ENCODE data around the gene YTHDC1.
"Not testable (repeated sequence)": the region's sequence is repeated elsewhere in the genome, so short reads cannot be mapped to it uniquely, and the experiment has no call there.

Gene YTHDC1
- long read RNA-seq, donor 1, full-length matches to known transcripts = 7 of 46 reads
- long read RNA-seq, donor 1, partial matches to known transcripts = 39 of 46 reads
- long read RNA-seq, donor 1, other reads (novel, unspliced or antisense) = 0 of 46 reads
- long read RNA-seq, donor 2, partial matches to known transcripts = 66 of 68 reads
- long read RNA-seq, donor 2, other reads (novel, unspliced or antisense) = 0 of 68 reads
- long read RNA-seq, donor 3, full-length matches to known transcripts = 3 of 58 reads
- long read RNA-seq, donor 3, partial matches to known transcripts = 55 of 58 reads
- long read RNA-seq, donor 3, other reads (novel, unspliced or antisense) = 0 of 58 reads
- long read RNA-seq, donor 4, full-length matches to known transcripts = 10 of 61 reads
- long read RNA-seq, donor 4, partial matches to known transcripts = 51 of 61 reads
- long read RNA-seq, donor 4, other reads (novel, unspliced or antisense) = 0 of 61 reads
- long read RNA-seq, donor 5, full-length matches to known transcripts = 11 of 34 reads
- long read RNA-seq, donor 5, partial matches to known transcripts = 23 of 34 reads
- long read RNA-seq, donor 5, other reads (novel, unspliced or antisense) = 0 of 34 reads
- long read RNA-seq, donor 6, partial matches to known transcripts = 43 of 44 reads
- long read RNA-seq, donor 6, other reads (novel, unspliced or antisense) = 0 of 44 reads
- long read RNA-seq, donor 7, full-length matches to known transcripts = 6 of 111 reads
- long read RNA-seq, donor 7, partial matches to known transcripts = 105 of 111 reads
- long read RNA-seq, donor 7, other reads (novel, unspliced or antisense) = 0 of 111 reads
- long read RNA-seq, donor 8, full-length matches to known transcripts = 7 of 34 reads
- long read RNA-seq, donor 8, partial matches to known transcripts = 27 of 34 reads
- long read RNA-seq, donor 8, other reads (novel, unspliced or antisense) = 0 of 34 reads

DNA sequence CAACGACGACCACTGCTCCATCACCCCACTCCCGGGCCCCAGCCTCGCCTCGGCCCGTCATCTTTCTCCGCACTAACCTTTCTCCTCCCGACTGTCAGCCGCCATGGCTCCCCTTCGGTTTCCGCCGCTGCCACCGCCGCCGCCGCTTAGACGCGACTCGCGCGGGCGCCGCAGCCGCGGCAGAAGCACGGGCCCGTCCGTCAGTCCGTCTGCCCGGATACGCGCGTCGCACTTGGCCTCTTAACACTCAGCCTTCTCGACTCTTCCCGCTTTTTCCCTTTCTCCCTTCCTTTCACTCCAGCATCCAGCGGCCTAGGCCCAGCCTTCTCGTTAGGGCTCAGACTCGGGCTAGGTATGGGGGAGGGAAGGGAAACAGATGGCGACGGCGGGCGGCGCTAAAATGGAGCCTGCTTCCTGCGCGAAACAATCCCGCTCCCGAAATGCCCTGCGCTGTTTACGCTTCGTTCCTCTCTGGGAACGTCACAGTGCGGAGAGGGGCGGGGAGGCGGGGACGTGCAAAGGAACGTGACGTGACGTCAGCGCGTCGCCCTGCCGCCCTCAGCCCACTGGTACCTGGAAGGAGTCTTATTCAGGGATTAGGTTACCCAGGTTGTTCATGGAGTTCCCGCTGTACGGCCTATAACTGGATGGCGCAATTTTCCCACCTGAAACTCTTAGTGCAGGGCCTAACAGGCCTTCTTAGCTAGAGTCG lies at the start of gene YTHDC1:
Gene YTHDC1, minus strand, starts transcription at position 442 of the 712 bp plus-strand sequence. Its CDS starts 337 bp downstream, at position 105.
- DNase-seq = peak; percentile 98

DNA sequence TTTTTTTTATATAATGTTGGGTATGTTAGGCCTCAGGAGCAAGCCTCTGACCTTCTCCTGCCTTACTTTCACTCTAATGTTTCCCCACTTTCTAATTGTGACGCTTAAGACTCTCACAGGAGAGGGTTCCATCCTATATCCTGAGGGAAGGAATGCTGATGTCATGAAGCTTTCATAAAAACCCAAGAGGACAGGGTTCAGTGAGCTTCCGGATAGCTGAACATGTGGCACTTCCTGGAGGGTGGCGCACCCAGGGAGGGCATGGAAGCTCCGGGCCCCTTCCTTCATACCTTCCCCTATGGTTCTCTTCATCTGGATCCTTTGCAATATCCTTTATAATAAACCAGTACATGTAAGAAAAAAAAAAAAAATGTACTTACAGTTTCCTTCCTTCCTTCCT lies 49.4 kb upstream of the YTHDC1 start:
- no peak for DNase-seq

DNA sequence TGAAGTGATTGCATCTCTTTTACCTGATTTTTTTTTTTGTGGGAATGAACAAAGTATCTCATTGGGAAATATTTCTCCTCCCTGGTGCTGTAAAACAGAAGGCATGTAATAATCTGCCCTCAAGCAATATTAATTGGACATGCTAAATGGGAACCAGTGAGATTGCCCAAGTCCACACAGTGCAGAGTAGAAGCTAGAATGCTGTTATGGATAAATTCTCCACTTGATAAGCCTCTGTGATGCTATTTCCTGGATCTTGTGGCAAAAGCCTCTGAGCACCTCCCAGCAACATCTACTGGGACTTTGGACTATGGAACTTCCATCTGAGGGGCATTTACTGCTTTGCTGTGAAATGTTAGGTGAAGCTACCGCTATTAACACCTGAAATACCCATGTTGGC lies 46.9 kb upstream of the YTHDC1 start:
- DNase-seq = no peak

DNA sequence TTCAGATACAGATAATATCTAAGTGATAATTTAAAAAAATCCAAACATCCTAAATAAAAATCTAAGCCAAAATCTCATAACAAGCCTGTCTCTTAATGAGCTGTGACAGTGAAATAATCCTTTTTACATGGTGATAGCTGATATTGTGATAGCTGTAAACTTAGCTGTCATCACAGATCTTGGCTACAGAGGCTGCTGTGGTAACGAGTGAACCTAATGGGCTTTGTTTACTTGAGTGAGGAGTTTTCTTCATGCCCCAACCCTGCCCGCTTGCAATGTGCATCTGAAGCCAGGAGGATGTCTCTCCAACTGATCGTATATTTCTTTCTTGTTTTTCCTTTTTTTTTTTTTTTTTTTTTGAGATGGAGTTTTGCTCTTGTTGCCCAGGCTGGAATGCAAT lies 41.5 kb upstream of the YTHDC1 start:
- no peak for DNase-seq

DNA sequence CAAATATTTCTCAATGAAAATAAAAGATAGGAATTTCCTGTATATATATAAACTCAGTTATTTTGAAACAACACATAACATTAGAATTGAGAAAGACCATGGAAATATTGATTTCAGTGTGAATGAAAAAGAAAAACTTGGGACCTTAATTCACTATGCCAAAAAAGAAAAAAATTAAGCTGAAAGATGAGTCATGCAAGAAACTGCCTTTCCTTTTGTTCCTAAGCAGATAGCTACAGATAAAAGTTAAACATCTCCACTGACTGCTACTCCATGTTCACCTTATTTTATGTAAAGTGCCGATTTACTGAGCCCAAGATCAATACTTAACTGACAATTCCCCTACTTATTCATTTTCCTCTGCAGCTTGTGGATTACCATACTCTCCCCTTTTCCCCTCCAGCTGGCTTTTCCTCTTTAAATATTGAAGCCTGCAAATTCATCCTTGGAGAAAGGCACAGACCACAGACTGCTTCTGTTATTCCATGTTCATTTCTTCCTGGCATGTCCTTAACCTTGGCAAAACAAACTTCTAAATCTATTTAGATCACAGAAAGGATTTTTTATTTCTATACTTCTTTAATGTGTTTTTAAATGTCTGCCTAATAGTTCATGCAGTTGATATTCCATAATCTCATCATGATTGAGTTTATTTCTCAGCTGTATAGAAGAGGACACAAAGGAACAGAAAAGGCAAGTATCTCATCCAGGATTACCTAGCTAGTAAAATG lies 40.5 kb upstream of the YTHDC1 start:
- no peak for DNase-seq

DNA sequence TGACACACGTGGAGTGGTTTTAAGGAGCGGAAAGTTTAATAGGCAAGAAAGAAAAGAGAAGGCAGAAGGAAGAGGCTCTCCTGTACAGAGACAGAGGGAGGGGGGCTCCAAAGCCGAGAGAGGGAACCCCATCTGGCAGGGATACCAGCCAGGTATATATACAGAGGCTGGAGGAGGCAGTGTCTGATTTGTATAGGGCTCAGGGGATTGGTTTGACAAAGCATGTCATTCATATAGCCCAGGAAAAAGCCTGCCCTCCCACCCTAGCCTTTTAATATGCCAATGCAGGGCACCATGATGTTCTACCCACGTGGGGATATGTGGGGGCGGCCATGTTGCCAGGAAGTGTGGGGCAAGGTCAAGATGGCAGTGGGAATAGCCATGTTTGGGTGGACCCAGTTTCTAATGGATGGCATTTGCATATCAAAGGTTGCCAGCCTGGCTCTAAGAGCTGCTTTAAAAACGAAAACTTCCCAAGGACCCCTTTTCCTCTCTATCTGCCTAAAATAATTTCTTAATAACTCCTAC lies 39.6 kb upstream of the YTHDC1 start:
- not testable (repeated sequence) for DNase-seq

DNA sequence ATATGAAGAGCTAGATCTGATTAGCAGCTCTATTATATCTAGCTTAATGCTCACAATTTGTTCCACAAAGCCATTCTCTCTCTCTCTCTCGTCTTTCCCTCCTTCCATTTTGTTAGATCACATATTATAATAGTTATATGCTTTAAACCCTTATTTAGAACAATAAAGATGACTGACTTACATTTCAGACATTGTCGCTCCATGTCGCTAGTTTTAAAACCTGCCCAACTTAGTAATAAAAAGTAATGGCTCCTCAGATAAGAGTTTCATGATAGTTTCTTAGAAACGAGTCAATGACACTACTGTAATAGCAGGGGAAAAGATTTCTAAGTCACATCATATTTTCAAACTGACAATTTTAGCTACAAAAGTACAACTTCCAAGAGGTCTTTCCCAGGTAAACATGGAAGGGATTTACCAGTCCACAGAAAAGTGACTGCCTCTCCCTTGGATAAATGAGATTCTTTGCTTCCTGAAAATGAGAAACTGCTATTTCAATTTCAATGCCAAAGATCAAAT lies 38.5 kb upstream of the YTHDC1 start:
- no peak for DNase-seq

DNA sequence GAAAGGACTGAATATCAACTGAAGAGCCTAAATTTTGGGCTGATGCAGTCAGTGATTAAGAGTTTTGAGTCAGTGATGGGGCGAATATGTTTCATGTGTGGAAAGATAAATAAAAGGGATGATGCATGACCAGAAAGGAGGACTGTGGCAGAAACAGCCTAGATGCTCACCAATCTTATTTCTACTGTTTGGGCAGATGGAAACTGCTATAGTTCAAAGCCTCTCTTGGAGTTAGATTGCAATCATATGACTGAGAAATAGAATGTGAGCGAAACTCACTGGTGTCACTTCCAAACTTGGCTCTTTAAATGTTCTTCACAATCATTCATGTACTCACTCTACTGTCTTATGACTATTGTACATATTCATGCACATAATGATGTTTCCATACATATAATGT lies 35.4 kb upstream of the YTHDC1 start:
- no peak for DNase-seq

DNA sequence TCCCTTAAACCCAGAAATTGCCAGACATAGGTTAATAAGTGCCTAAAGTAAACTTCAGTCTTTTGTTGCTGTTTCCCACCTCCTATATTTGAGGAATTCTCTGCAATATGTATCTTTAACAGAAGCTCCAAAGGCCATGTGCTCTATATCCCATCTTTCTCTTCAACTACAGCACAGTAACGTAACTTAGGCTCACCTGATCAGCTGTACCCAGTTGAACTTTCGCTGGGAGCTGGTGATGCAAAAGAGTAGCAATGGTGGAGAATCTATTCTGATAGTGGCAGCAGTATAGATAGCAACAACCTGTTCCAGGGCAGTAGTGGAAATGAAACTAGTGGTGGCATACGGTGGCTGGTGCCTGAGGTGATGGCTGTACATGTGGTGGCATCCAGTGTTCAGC lies 33.2 kb upstream of the YTHDC1 start:
- DNase-seq = no peak

DNA sequence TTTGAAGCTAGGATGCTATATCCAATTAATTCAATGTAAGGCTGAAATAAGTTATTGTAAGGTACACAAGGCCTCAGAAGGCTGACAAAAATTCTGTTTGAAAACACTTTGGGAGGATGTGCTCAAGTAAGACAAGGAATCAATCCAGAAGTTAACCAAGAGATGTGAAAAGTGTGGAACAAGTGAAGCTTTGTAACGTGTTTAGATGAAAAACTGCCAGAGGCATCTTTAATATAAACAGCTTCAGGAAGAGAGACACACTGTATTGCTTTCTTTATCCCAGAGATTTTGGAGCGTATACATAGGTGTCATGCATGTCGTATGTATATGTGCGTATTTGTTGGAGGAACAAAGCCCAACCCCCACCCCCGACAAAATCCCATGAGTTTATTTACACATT lies 28.3 kb upstream of the YTHDC1 start:
- no peak for DNase-seq

DNA sequence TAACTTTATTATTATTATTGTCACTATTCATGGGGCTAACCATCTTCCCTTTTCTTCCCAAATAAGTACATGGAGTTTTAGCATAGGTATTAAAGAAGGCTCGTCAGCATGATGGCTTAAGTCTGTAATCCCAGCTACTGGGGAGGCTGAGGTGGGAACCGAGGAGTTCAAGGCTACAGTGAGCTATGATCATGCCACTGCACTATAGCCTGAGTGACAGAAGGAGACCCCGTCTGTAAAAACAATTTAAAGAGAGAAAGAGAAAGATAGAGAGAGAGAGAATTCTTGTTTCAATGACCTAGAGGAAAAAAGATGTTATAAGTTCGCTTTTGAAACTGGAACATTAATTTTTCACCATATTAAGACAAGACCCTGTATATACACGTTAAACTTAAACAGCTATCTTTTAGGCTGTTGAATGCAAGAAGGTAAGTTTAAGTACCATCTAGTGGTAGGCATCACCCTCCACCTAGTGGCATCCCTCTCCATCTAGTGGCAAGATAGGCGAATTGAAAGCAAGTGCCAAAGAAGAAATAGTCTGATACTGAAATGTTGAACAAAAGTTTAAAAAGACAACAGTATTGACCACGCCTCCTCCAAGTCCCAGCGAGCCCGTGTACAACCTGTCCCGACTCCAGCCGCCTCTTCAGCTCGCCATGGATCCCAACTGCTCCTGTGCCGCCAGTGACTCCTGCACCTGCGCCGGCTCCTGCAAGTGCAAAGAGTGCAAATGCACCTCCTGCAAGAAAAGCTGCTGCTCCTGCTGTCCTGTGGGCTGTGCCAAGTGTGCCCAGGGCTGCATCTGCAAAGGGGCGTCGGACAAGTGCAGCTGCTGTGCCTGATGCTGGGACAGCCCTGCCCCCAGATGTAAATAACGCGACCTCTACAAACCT lies 26.0 kb upstream of the YTHDC1 start:
- peak; percentile 48 for DNase-seq

DNA sequence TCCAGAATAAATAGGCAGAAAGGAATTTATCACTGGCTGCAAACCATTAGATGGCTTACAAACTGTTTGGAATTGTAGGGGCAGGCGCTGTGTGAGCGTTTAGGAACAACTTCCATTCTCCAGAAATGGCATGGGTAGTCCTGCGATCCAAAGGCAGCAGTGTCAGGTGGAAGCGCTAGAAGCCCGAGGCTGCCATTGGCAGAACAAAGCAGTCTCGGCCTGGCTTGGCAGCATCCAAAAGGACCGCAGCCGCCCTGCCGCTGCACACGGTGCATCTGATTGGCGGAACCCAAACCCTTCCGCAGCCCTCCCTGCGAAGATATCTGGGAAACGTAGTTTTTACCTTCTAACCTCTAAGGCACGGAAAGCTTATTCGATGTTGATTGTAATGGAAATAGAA lies 23.6 kb upstream of the YTHDC1 start:
- DNase-seq = peak; percentile 63

DNA sequence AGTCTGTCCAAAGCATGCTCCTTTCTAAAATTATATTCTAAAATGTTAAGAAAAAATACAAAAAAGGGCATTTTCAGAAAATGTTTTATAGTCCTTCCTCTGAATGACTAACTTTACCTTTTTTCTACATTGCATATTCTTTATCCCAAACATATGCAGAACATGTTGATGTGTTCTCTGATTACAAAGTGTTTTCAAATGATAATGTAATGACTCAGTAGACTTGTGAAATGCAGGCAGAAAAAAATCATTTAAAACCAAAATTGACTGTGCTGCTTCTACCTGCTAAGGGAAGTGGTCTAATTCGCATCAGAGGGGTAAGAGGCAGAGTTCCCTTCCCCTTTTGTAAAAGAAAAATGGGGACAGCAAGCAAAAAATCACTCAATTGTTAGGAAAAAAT lies 22.7 kb upstream of the YTHDC1 start:
- DNase-seq = no peak

DNA sequence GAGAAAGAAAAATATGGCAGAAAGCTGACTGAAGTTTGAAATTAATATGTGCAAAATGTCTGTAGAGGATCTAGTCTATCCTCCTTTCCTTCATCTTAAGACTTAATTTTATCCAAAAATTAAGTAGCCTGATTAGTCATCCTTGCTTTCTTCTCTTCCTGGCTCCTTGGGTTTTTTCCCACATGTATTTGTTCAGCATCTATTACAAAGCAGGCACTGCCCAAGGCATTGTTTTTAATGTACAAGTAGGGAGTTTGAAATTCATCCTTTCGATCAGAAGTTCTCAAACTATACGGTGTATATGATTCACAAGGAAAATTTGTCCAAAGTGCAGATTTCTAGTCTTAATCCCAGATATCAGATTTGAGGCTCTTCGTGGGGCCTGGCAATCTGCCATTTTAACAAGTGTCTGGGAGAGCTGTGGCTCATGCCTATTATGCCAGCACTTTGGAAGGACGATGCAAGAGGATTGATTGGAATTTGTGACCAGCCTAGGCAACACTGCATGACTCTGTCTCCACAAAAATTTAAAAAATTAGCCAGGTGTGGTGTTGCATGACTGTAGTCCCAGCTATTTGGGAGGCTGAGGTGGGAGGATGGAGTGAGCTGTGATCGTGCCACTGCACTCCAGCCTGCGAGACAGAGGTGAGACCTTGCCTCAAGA lies 19.4 kb upstream of the YTHDC1 start:
- peak; percentile 6 for DNase-seq

DNA sequence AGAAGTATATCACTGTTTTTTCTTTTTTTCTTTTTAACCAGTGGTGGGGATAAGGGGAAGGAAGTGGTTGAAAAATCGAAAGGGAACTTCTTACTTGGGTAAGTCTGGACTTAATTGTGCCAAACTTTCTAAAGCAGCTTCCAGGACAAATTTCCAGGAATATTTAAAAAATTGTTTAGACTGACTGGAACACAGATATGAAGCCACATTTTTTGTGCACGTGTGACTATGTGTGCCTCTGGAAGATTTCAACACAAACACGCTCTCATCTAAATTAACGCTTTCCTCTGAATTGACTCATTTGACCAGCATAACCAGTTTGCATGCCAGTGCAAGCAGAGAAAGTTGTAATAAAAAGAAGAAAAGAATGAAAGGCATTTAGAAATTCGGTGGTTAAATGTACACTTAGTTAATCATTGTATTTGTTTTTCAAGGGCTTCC lies 18.8 kb upstream of the YTHDC1 start:
- DNase-seq = no peak

DNA sequence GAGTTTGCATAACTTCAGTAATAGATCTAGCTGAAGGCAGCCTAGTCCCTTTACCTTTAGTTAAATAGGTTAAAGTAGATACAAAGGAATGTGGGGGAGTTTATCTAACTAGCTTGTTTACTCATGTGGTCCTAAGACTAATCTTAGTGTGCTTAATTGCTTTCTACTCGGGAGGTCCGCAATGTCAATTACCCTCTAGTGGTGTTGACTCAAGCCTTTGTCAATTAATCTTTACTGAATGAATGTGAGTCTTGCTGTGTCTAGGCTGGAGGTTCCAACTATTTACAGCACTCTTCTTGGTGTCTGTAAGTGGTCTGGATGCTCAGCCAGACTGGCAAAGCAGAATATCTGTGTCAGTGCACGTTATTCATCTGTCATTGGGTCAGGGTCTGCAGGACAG lies 17.9 kb upstream of the YTHDC1 start:
- no peak for DNase-seq

DNA sequence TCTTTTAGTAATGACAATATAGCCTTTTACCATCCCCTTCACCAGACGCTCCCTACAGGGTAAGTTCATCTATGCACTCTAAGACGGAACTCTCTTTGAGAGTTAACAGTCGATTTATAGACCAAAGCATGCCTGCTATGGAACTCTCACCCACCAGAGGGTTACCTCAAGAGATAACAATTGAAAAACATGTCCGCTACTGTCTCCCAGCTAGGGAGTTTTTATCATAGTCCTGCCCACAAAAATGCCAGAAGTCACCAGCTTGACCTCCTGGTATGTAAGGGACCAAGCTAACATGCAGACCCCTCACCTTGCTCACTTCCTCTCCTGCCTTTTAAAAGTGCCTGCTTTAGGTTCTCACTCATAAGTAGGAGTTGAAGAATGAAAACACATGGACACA lies 16.7 kb upstream of the YTHDC1 start:
- DNase-seq = no peak

DNA sequence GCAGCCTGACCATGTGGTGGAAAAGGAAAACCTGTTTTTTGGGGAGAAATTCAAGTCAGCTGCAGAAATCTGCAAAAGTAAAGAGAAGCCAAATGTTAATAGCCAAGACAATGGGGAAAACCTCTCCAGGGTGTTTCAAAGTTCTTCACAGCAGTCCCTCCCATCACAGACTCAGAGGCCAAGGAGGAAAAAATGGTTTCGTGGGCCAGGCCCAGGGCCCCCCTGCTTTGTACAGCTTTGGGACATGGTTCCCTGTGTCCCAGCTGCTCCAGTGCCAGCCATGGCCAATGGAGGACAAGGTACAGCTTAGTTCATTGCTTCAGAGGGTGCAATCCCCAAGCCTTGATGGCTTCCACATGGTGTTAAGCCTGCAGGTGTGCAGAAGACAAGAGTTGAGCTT lies 15.2 kb upstream of the YTHDC1 start:
- DNase-seq = no peak

DNA sequence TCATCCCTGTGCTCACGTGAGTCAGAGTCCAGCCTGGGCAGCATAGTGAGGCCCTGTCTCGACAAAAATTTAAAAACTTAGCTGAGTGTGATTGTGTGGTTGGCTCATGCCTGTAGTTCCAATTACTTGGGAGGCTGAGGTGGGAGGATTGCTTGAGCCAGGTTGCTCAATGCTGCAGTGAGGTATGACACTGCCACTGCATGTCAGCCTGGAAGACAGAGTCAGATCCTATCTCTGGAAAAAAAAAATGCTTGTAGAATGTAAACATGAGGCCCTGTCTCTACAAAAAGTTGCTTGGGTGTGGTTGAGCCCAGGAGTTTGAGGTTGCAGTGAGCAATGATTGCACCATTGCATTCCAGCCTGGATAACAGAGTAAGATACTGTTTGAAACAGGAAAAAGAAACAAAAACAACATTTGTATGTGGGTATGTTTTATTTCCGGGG lies 11.3 kb upstream of the YTHDC1 start:
- no peak for DNase-seq

Data from right kidney (tissue), 9 donors.